Activated T-cell treated with anti-CD3 and anti-CD28 coated beads, Interleukin-2, amount 50 U/mL, for 24 hours (primary cell): ENCODE measurements around the gene ZNF331.
"Not testable (repeated sequence)": the region's sequence is repeated elsewhere in the genome, so short reads cannot be mapped to it uniquely, and the experiment has no call there.

Experiments
- DNase-seq: peaks from one replicate; pipeline ENCODE4 v3.0.0-alpha.2; 2020
- H3K27ac Mint-ChIP-seq: 2 replicates; pipeline ENCODE4 v1.8.0; 2020; ENCODE audit warnings: mild to moderate bottlenecking, mixed read lengths
- H3K27me3 Mint-ChIP-seq: 2 replicates; pipeline ENCODE4 v1.8.0; 2020; ENCODE audit warnings: mixed read lengths
- H3K36me3 Mint-ChIP-seq: 2 replicates; pipeline ENCODE4 v1.8.0; 2020; ENCODE audit warnings: low read depth, mixed read lengths
- H3K4me1 Mint-ChIP-seq: 2 replicates; pipeline ENCODE4 v1.8.0; 2020; ENCODE audit warnings: low read depth, mixed read lengths
- H3K4me3 Mint-ChIP-seq: 2 replicates; pipeline ENCODE4 v1.8.0; 2020; ENCODE audit warnings: mild to moderate bottlenecking, moderate library complexity, mixed read lengths
- H3K9me3 Mint-ChIP-seq: 2 replicates; pipeline ENCODE4 v1.8.0; 2020; ENCODE audit warnings: mixed read lengths

ZNF331 gene

GRCh38 chr19:53515047-53515446 is 22.9 kb upstream of the ZNF331 start:
- H3K36me3 Mint-ChIP-seq, DNase-seq, H3K27me3 Mint-ChIP-seq, H3K27ac Mint-ChIP-seq, H3K4me3 Mint-ChIP-seq, H3K4me1 Mint-ChIP-seq: not testable (repeated sequence)
- H3K9me3 Mint-ChIP-seq, result peaks cover 19% of the 10 kb centered on the region

GRCh38 chr19:53517114-53517741 is 20.7 kb upstream of the ZNF331 start:
- Mint-ChIP-seq H3K4me3 (no peak overlapping the region), H3K27me3 (no peaks in the 10 kb centered on the region), H3K27ac (no peak overlapping the region)

GRCh38 chr19:53518121-53518520 is 19.8 kb upstream of the ZNF331 start:
- no peak overlapping the region for H3K27ac Mint-ChIP-seq
- peaks cover 35% of the 10 kb centered on the region for H3K36me3 Mint-ChIP-seq
- no peaks in the 10 kb centered on the region for H3K27me3 Mint-ChIP-seq
- H3K4me1 Mint-ChIP-seq, result peaks cover 19% of the 10 kb centered on the region
- no peak for DNase-seq
- peaks cover 25% of the 10 kb centered on the region for H3K9me3 Mint-ChIP-seq
- no peak overlapping the region for H3K4me3 Mint-ChIP-seq

More at GRCh38 chr19:53517114-53517741, 20.7 kb upstream of the ZNF331 start:
- Mint-ChIP-seq H3K36me3 (peaks cover 30% of the 10 kb centered on the region), H3K4me1 (peaks cover 16% of the 10 kb centered on the region), H3K9me3 (peaks cover 25% of the 10 kb centered on the region)
- DNase-seq, result no peak

- peaks cover 27% of the 10 kb centered on the region for H3K9me3 Mint-ChIP-seq
- no peak overlapping the region for H3K27ac Mint-ChIP-seq
- peaks cover 19% of the 10 kb centered on the region for H3K4me1 Mint-ChIP-seq
- no peak overlapping the region for H3K4me3 Mint-ChIP-seq
- H3K27me3 Mint-ChIP-seq, result no peaks in the 10 kb centered on the region
- DNase-seq, result no peak
- peaks cover 40% of the 10 kb centered on the region for H3K36me3 Mint-ChIP-seq
Observed at GRCh38 chr19:53518716-53519115, 19.2 kb upstream of the ZNF331 start.

GRCh38 chr19:53519446-53519845 is 18.5 kb upstream of the ZNF331 start:
- Mint-ChIP-seq H3K27me3 (no peaks in the 10 kb centered on the region), H3K4me3 (no peak overlapping the region), H3K4me1 (peaks cover 19% of the 10 kb centered on the region), H3K9me3 (peaks cover 29% of the 10 kb centered on the region), H3K36me3 (peaks cover 47% of the 10 kb centered on the region), H3K27ac (no peak overlapping the region)
- DNase-seq, result no peak

- peak overlapping the region; percentile 97 for H3K4me3 Mint-ChIP-seq
- H3K9me3 Mint-ChIP-seq, result peaks cover 29% of the 10 kb centered on the region
- H3K27me3 Mint-ChIP-seq, result no peaks in the 10 kb centered on the region
- DNase-seq, result no peak
- H3K27ac Mint-ChIP-seq, result peak overlapping the region; percentile 97
- peaks cover 19% of the 10 kb centered on the region for H3K4me1 Mint-ChIP-seq
- peaks cover 53% of the 10 kb centered on the region for H3K36me3 Mint-ChIP-seq
Observed at GRCh38 chr19:53520163-53520546, 17.8 kb upstream of the ZNF331 start.

- Mint-ChIP-seq H3K27me3 (no peaks in the 10 kb centered on the region), H3K27ac (peak overlapping the region; percentile 97), H3K9me3 (peaks cover 35% of the 10 kb centered on the region), H3K4me3 (peak overlapping the region; percentile 97), H3K4me1 (peaks cover 19% of the 10 kb centered on the region), H3K36me3 (peaks cover 59% of the 10 kb centered on the region)
- DNase-seq, result peak; percentile 86
Observed at GRCh38 chr19:53520547-53521372, 17.2 kb upstream of the ZNF331 start.

GRCh38 chr19:53521373-53522202 is 16.4 kb upstream of the ZNF331 start:
- H3K27me3 Mint-ChIP-seq, result no peaks in the 10 kb centered on the region
- peaks cover 19% of the 10 kb centered on the region for H3K4me1 Mint-ChIP-seq
- peak overlapping the region; percentile 97 for H3K4me3 Mint-ChIP-seq
- DNase-seq, result peak; percentile 36
- peaks cover 40% of the 10 kb centered on the region for H3K9me3 Mint-ChIP-seq
- H3K36me3 Mint-ChIP-seq, result peaks cover 65% of the 10 kb centered on the region
- H3K27ac Mint-ChIP-seq, result peak overlapping the region; percentile 97

- H3K4me1 Mint-ChIP-seq, result peaks cover 14% of the 10 kb centered on the region
- H3K36me3 Mint-ChIP-seq, result peaks cover 82% of the 10 kb centered on the region
- H3K4me3 Mint-ChIP-seq, result no peak overlapping the region
- H3K27ac Mint-ChIP-seq, result no peak overlapping the region
- H3K9me3 Mint-ChIP-seq, result peaks cover 29% of the 10 kb centered on the region
- no peak for DNase-seq
- H3K27me3 Mint-ChIP-seq, result no peaks in the 10 kb centered on the region
Observed at GRCh38 chr19:53525922-53526321, 12.0 kb upstream of the ZNF331 start.

- DNase-seq, result no peak
- no peak overlapping the region for H3K27ac Mint-ChIP-seq
- H3K36me3 Mint-ChIP-seq, result peaks cover 70% of the 10 kb centered on the region
- no peaks in the 10 kb centered on the region for H3K27me3 Mint-ChIP-seq
- H3K9me3 Mint-ChIP-seq, result peaks cover 35% of the 10 kb centered on the region
- H3K4me3 Mint-ChIP-seq, result no peak overlapping the region
- H3K4me1 Mint-ChIP-seq, result peaks cover 3% of the 10 kb centered on the region
Observed at GRCh38 chr19:53530622-53531021, 7.3 kb upstream of the ZNF331 start.

- Mint-ChIP-seq H3K27me3 (no peaks in the 10 kb centered on the region), H3K27ac (no peak overlapping the region), H3K36me3 (peaks cover 71% of the 10 kb centered on the region), H3K4me3 (no peak overlapping the region), H3K4me1 (peaks cover 10% of the 10 kb centered on the region), H3K9me3 (peaks cover 32% of the 10 kb centered on the region)
- DNase-seq, result no peak
Observed at GRCh38 chr19:53531457-53531856, 6.5 kb upstream of the ZNF331 start.

GRCh38 chr19:53532362-53532761 is 5.6 kb upstream of the ZNF331 start:
- peaks cover 33% of the 10 kb centered on the region for H3K9me3 Mint-ChIP-seq
- peaks cover 17% of the 10 kb centered on the region for H3K4me1 Mint-ChIP-seq
- H3K4me3 Mint-ChIP-seq, result no peak overlapping the region
- no peaks in the 10 kb centered on the region for H3K27me3 Mint-ChIP-seq
- peaks cover 77% of the 10 kb centered on the region for H3K36me3 Mint-ChIP-seq
- no peak for DNase-seq
- no peak overlapping the region for H3K27ac Mint-ChIP-seq

GRCh38 chr19:53536225-53536548 is 1.8 kb upstream of the ZNF331 start:
- no peak for DNase-seq
- Mint-ChIP-seq H3K9me3 (peaks cover 23% of the 10 kb centered on the region), H3K27ac (peak overlapping the region; percentile 17), H3K27me3 (no peaks in the 10 kb centered on the region), H3K4me1 (peaks cover 41% of the 10 kb centered on the region), H3K36me3 (peaks cover 76% of the 10 kb centered on the region), H3K4me3 (peak overlapping the region; percentile 25)

GRCh38 chr19:53537121-53537520 is 824 bp upstream of the ZNF331 start:
- Mint-ChIP-seq H3K4me3 (peak overlapping the region; percentile 95), H3K36me3 (peaks cover 80% of the 10 kb centered on the region), H3K9me3 (peaks cover 19% of the 10 kb centered on the region), H3K4me1 (peaks cover 47% of the 10 kb centered on the region), H3K27me3 (no peaks in the 10 kb centered on the region), H3K27ac (peak overlapping the region; percentile 99)
- no peak for DNase-seq
